GM18511 (cell line): ENCODE results near the gene GPR146.
A peak's percentile ranks its signal among the peaks of the same experiment; 100 is the strongest.
"Not testable (repeated sequence)": the region's sequence is repeated elsewhere in the genome, so short reads cannot be mapped to it uniquely, and the experiment has no call there.

ENCODE experiments used
- ATAC-seq: cut with Tn5 transposase; IDR thresholded peaks from one replicate; pipeline ENCODE4 v1.9.1; 2021; ENCODE audit warnings: mild to moderate bottlenecking, moderate library complexity; ENCODE audit not compliant: unreplicated experiment

Gene GPR146

GRCh38 chr7:1044189-1045068, at the start of gene GPR146:
Gene GPR146 (plus strand): TSS chr7:1044546. CDS start chr7:1057516, 12,970 bp downstream.
- ATAC-seq, result peak; percentile 82

DNA sequence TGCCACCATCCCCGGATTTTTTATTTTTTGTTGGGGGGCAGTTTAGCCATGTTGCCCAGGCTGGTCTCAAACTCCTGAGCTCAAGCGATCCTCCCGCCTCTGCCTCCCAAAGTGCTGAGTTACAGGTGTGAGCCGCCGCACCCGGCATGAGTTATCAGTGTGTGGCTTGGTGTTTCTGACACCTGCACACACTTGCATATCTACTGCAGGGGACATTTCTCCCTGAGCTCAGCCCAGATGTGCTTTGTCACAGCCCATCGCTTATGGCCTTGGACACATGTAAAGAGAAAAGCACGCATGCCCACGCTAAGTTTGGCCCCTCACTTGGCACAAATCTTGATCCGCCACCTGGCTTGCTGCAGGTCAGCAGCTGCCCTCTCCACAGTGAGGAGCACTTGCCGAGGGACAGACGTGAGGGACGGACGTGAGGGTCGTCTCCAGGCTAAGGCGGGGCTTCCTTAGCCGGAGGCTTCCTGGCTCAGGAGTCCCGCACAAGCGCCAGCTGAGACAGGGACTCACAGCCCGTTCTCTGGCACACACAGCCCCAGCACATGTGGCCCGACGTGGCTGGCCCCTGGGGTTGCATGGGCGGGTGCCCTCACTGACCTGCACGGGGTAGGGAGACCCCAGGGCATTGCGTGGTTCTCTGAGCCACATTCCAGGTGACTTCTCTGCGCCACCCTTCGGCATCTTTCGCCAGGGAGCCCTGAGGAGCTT, 49.6 kb upstream of the GPR146 start:
- ATAC-seq, result no peak

GRCh38 chr7:995571-995970, 48.8 kb upstream of the GPR146 start:
- no peak for ATAC-seq

GRCh38 chr7:996079-996872, 48.1 kb upstream of the GPR146 start:
- ATAC-seq, result no peak

DNA sequence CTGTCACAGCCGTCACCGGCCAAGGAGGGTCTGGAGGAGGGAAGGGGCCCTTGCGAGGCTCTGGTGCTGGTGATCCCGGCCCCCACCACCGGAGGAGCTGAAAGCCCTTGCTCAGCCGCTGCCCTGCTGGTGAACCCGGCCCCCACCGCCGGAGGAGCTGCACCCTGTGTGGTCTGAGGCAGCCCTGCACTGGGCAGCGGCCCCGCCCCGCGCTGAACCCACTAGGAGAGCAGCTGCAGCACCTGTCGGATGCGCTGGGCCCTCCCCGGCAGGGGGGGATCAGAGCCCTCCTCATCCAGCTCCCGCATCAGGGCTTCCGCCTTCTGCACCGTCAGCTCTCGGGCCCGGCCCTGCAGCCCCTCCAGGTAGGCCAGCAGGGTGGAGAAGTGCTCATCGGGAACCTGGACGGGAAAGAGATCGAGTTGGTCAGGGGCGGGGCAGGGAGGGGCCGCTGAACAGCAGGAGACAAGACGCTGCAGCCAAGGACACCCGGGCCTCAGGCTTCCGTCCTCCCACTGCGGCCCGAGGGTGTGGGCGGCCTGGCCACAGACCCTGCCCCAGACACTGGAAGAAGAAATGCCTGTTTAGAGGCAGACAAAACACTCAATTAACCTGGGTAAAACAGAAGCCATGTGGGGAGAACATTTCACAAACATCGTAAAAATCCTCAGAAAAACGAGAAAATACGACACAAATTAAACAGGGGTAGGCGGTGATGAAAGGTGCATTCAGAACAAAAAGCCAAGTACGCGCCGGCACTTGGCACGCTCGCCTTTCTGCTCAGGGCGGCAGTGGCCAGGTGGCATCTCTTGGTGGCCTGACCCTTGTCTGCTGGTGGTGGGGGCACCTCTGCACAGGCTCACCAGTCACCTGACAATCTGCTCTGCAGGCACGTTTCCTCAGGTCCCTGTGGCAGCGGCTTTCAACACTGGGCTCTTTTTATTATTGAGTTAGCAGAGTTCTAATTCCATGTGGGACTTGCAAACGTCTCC, 46.6 kb upstream of the GPR146 start:
- ATAC-seq, result no peak

DNA sequence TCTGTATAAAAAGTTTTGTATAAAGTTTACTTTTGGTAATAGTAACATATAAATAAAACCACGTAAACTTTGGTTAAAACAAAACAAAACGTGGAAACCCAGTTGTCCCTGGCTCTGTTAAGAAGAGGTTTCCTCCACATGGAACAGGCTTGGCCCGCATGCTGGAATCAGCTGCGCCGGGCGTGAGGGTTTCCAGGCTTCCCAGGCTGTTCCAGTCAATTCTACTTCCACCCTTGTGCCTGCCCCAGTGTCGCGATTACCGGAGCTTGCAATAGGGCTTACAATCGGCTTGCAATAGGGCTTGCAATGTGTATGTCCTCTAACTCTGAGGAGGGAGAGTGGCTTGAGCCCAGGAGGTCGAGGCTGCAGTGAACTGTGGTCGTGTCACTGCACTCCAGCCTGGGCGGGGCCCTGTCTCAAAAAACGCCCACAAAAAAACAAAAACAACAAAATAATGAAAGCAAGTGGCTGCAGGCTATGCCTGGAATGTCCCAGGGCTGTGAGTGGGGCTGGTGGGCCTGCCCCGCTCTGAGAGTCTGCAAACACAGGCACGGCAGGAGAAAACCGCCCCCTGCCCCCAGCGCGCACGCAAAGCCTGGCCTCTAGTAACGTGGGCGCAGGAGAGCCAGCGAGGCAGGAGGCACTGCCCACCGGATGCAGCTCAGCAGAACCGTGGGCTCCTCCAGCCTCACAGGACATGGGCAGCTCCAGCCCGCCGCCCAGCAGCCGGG, 45.0 kb upstream of the GPR146 start:
- ATAC-seq, result no peak

DNA sequence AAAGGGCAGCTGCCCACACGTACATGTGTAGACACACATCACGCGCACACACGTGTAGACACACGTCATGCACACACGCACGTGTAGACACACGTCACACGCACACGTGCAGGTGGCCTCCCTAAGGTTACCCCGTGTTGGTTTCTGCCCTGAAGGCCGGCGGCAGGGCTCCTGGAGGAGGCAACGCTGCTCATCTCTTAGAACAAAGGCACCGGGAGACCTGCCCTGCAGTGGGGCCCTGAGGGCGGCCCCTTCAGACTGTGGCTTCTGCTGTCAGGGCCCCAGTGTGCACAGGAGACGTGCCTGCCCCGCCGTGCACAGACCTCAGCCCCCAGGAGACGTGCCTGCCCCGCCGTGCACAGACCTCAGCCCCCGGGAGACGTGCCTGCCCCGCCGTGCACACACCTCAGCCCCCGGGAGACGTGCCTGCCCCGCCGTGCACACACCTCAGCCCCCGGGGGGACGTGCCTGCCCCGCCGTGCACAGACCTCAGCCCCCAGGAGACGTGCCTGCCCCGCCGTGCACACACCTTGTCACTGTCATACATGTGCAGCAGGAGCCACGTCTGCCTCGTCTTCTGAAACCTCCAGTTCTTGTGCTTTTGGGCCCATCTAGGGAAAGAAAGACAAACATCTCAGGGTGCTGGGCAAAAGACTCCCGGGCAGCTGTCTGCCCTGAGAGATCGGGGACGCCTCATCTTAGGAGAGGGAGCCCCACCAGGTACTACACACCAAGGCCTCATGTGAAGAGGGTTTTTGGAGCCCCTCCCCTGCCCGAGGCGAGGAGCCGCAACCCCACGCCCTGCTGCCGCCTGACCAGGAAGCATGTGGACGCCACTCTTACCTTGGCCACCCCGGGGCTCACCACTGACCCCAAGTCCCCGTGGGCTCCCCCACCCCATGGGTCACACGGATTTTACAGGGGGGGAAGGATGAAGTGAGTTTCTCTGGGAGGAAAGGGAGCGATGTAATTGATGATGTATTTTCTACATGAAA, 44.1 kb upstream of the GPR146 start:
- no peak for ATAC-seq

- ATAC-seq, result not testable (repeated sequence)
Observed at GRCh38 chr7:1001069-1001770, 43.1 kb upstream of the GPR146 start.

GRCh38 chr7:1002026-1002425, 42.3 kb upstream of the GPR146 start:
- ATAC-seq, result not testable (repeated sequence)

- not testable (repeated sequence) for ATAC-seq
Observed at GRCh38 chr7:1002445-1002844, 41.9 kb upstream of the GPR146 start.

- no peak for ATAC-seq
Observed at GRCh38 chr7:1004018-1004852, 40.1 kb upstream of the GPR146 start.

DNA sequence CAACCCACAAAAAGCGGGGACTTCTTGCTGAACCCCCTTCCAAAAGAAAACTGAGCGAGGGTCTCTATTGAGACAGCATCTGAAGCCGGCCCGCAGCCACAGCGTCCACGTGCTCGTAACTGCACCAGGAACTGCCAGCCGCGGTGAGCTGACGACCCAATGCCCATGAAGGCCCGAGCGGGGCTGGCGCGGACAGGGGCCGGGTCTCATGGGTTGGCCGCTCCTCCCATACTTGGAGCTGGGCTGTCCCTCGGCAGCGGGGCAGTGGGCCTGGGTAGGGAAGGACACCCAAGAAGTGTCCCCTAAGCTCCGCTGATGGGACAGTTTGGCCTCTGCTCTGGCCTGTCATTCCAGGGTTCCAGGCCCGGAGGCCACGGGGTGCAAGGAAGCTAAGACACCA, 39.0 kb upstream of the GPR146 start:
- ATAC-seq, result no peak

GRCh38 chr7:1007901-1008300, 36.4 kb upstream of the GPR146 start:
- ATAC-seq, result no peak

GRCh38 chr7:1008733-1009363, 35.5 kb upstream of the GPR146 start:
- no peak for ATAC-seq

- ATAC-seq, result no peak
Observed at GRCh38 chr7:1009747-1010146, 34.6 kb upstream of the GPR146 start.

DNA sequence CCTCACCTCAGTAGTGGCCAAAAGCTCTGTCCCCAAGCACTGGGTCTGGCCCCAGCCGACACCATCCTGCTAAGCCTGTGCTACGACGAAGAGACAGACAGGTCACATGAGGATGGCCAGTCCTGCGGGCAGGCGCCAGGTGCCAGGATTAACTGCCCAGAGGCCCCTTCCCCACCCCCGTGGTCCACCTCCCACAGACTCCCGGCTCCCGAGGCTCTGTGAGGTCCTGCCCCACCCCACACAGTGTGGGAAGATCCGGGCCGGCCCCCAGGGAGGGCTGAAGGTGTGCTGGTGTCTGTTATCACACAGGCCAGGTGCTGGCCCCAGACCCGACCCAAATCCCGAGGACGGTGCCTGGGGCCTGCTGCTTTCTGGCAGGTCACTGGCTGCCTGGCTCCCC, 34.1 kb upstream of the GPR146 start:
- no peak for ATAC-seq
